Esophagus mucosa (tissue), 1 donor: ENCODE results near the gene ANAPC5. TPM values are rescaled to one million over a fixed set of nuclear protein-coding genes. Genes with fewer than 3 reads are reported as not detected.

ENCODE experiments used
- total RNA-seq: library from RNA; stranded (reverse); gene quantifications from one replicate; pipeline ENCODE4 v1.2.4, GENCODE V29; 2023
- donor health status: DM: yes; HTN: yes; CAD: no.

ANAPC5 gene
- total RNA-seq, 1 donor from 2014 or later = 68.2 TPM

Other genes starting within 250 kb of the ANAPC5 start
- 4.1 TPM for gene P2RX7, start 219.5 kb downstream of the ANAPC5 start, total RNA-seq
- gene P2RX4, start 142.3 kb downstream of the ANAPC5 start, total RNA-seq = 5.0 TPM
- 17.5 TPM for gene CAMKK2, start 55.7 kb downstream of the ANAPC5 start, total RNA-seq
- 25.5 TPM for gene RNF34, start 47.7 kb upstream of the ANAPC5 start, total RNA-seq
- gene KDM2B, start 228.6 kb upstream of the ANAPC5 start, total RNA-seq = 20.0 TPM